Activated naive CD4-positive, alpha-beta T cell treated with anti-CD3 and anti-CD28 coated beads, Interleukin-2, amount 50 U/mL, for 72 hours (primary cell): ENCODE results near the gene FRAT1. TPM values are rescaled to one million over a fixed set of nuclear protein-coding genes. Genes with fewer than 3 reads are reported as not detected.
"Not testable (repeated sequence)": the region's sequence is repeated elsewhere in the genome, so short reads cannot be mapped to it uniquely, and the experiment has no call there.

ENCODE experiments used
- ATAC-seq, 2 donors: fragments of 150-1000 bp; cut with Tn5 transposase; 2 replicates each; pipeline ENCODE4 v1.10.0; 2021; ENCODE audit warnings: mild to moderate bottlenecking in 2 of 2, moderate library complexity in 2 of 2
- DNase-seq, 2 donors: peaks; one replicate each; pipeline ENCODE4 v3.0.0; 2021 to 2022; ENCODE audit warnings: low spot score in 2 of 2
- H3K27ac Mint-ChIP-seq, 2 donors: one replicate each; pipeline ENCODE4 v1.8.0; 2022; ENCODE audit warnings: mild to moderate bottlenecking in 2 of 2, mixed read lengths in 2 of 2
- H3K36me3 Mint-ChIP-seq, 2 donors: one replicate each; pipeline ENCODE4 v1.8.0; 2022; ENCODE audit warnings: mixed read lengths in 2 of 2
- H3K9me3 Mint-ChIP-seq, 2 donors: one replicate each; pipeline ENCODE4 v1.8.0; 2022; ENCODE audit warnings: mixed read lengths in 2 of 2
- total RNA-seq, 2 donors: library from RNA; stranded (reverse); gene quantifications; one replicate each; pipeline ENCODE4 v1.2.3, GENCODE V29; 2022

The FRAT1 gene
- total RNA-seq = 1 to 10 TPM; 2.7 to 4.0 TPM

GRCh38 chr10:97318772-97319651 lies at the start of gene FRAT1:
FRAT1 (plus strand) TSS chr10:97319271; CDS start chr10:97319454, 183 bp downstream.
- Mint-ChIP-seq H3K9me3 (no peaks in the 10 kb centered on the region), H3K36me3 (peaks cover 0 to 8% of the 10 kb centered on the region in 2 donors), H3K27ac (peak within 1 kb of the TSS; percentile 98)
- ATAC-seq = peak; percentile 76 to 83
- DNase-seq = peak; percentile 90 to 92

GRCh38 chr10:97270523-97271154 lies 48.4 kb upstream of the FRAT1 start:
- no peak for DNase-seq
- peaks cover 0 to 6% of the 10 kb centered on the region in 2 donors for H3K36me3 Mint-ChIP-seq
- no peaks in the 10 kb centered on the region for H3K9me3 Mint-ChIP-seq
- no peak overlapping the region for H3K27ac Mint-ChIP-seq
- ATAC-seq = no peak

DNA sequence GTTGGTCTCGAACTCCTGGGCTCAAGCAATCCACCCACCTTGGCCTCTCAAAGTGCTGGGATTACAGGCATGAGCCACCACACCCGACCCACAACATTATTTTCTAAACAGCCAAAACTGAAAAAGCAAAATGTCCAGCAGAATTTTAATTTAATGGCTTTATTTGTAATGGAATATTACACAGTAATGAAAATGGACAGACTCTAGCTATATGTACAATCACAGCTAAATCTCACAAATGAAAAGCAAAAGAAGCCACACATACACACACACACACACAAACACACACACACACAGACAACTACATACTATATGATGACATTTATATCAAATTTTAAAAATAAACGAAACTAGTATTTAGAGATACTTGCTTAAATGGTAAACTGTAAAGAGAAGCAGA lies 45.4 kb upstream of the FRAT1 start:
- Mint-ChIP-seq H3K9me3 (no peaks in the 10 kb centered on the region), H3K27ac (no peak overlapping the region), H3K36me3 (no peaks in the 10 kb centered on the region)
- DNase-seq (no peak), ATAC-seq (no peak)

DNA sequence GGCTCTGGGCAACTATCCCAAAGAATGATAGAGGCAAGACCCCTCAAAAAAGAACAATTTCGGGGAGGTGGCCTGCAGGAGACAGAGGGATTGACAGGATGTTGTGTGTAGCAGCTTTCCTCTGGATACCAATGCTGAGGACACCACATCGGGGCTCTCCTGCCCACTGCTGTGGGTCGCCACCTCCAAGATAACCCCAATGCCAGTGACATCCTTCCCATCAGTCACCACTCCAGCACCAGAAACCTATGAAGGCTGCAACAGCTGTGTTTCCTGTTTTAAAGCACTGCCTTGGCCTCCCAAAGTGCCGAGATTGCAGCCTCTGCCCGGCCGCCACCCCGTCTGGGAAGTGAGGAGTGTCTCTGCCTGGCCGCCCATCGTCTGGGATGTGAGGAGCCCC lies 44.2 kb upstream of the FRAT1 start:
- no peaks in the 10 kb centered on the region for H3K9me3 Mint-ChIP-seq
- DNase-seq (no peak), ATAC-seq (no peak)
- H3K36me3 Mint-ChIP-seq = no peaks in the 10 kb centered on the region
- H3K27ac Mint-ChIP-seq = no peak overlapping the region

GRCh38 chr10:97277551-97277950 lies 41.5 kb upstream of the FRAT1 start:
- ATAC-seq (no peak), DNase-seq (no peak)
- Mint-ChIP-seq H3K27ac (no peak overlapping the region), H3K9me3 (no peaks in the 10 kb centered on the region), H3K36me3 (no peaks in the 10 kb centered on the region)

DNA sequence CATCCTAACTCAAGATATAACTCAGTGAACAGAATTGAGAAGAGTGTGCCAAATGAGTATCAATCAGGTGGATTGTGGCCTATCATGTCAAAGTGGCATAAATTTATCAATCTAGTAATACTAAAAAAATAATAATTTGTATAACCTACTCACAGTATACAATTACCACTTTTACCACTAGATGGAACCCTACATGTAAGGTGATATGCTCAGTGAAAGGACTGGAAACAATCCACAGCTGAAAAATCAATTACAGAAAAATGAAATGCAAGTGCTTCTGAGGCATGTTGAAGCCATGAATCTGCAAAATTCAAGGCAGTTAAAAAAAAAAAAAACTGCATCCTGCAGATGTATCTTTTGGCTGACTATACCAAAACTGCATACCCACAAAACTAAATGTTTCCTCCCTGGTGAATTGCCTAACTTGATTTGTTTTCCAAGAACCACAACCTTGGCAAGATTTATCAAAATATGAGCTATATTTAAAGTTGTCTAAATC lies 40.5 kb upstream of the FRAT1 start:
- ATAC-seq = peak; percentile 40 to 51
- Mint-ChIP-seq H3K36me3 (no peaks in the 10 kb centered on the region), H3K9me3 (no peaks in the 10 kb centered on the region), H3K27ac (no peak overlapping the region)
- DNase-seq = no peak

- Mint-ChIP-seq H3K9me3 (no peaks in the 10 kb centered on the region), H3K36me3 (no peaks in the 10 kb centered on the region), H3K27ac (no peak overlapping the region)
- no peak for DNase-seq
- no peak for ATAC-seq
These were observed 39.8 kb upstream of the FRAT1 start for GRCh38 chr10:97279121-97279815.

- no peak overlapping the region for H3K27ac Mint-ChIP-seq
These were observed 38.3 kb upstream of the FRAT1 start for GRCh38 chr10:97280783-97281182.

GRCh38 chr10:97290076-97290475 lies 29.0 kb upstream of the FRAT1 start:
- DNase-seq, H3K9me3 Mint-ChIP-seq, H3K27ac Mint-ChIP-seq, ATAC-seq: not testable (repeated sequence)
- H3K36me3 Mint-ChIP-seq = peaks cover 8 to 13% of the 10 kb centered on the region in 2 donors

More at GRCh38 chr10:97280783-97281182, 38.3 kb upstream of the FRAT1 start:
- Mint-ChIP-seq H3K36me3 (no peaks in the 10 kb centered on the region), H3K9me3 (no peaks in the 10 kb centered on the region)
- ATAC-seq = peak; percentile 55 to 83
- no peak for DNase-seq

DNA sequence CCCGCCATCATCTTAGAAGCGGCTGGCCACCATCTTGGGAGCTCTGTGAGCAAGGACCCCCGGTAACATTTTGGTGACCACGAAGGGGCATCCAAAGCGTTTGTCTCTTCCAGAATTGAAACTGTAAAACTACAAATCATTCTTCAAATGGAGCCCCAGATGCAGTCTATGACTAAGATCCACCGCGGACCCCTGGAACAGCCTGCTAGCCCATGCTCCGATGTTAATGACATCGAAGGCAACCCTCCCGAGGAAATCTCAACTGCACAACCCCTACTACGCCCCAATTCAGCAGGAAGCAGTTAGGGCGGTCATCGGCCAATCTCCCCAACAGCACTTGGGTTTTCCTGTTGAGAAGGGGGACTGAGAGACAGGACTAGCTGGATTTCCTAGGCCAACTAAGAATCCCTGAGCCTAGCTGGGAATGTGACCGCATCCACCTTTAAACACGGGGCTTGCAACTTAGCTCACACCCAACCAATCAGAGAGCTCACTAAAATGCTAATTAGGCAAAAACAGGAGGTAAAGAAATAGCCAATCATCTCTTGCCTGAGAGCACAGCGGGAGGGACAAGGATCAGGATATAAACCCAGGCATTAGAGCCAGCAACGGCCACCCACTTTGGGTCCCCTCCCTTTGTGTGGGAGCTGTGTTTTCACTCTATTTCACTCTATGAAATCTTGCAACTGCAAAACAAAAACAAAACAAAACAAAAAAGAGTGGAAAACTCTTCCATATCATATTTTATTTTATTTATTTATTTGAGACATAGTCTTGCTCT lies 28.3 kb upstream of the FRAT1 start:
- peaks cover 8 to 13% of the 10 kb centered on the region in 2 donors for H3K36me3 Mint-ChIP-seq
- not testable (repeated sequence) for ATAC-seq, H3K9me3 Mint-ChIP-seq, DNase-seq, H3K27ac Mint-ChIP-seq

DNA sequence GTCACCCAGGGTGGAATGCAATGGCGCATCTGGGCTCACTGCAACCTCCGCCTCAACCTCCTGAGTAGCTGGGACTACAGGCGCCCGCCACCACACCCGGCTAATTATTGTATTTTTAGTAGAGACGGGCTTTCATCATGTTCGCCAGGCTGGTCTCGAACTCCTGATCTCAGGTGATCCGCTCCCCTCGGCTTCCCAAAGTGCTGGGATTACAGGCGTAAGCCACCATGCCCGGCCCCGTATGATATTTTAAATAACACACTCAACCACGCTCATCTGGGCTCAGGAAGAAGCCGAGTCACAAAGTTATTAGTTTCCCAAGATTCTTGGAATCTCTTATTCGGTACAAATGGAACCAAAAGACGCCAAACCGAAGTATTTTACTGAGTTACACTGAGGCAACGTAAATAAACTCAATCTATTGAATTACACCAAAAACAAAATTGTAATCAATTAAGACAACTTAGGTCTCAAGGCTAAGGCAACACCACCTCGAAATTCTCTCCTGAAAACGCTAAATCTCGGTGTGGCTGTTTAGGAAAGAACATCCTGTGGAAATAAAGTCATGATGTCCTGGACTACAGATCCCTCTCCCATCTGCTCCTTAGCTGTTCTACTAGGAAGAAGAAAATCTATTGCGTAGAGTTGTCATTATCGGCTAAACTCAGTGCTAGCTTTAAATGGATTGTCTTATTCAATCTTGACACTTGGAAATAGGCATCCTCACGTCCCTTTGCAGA lies 27.5 kb upstream of the FRAT1 start:
- peak overlapping the region; percentile 90 to 92 for H3K27ac Mint-ChIP-seq
- H3K9me3 Mint-ChIP-seq = no peaks in the 10 kb centered on the region
- DNase-seq (no peak), ATAC-seq (no peak)
- H3K36me3 Mint-ChIP-seq = peaks cover 8 to 13% of the 10 kb centered on the region in 2 donors

DNA sequence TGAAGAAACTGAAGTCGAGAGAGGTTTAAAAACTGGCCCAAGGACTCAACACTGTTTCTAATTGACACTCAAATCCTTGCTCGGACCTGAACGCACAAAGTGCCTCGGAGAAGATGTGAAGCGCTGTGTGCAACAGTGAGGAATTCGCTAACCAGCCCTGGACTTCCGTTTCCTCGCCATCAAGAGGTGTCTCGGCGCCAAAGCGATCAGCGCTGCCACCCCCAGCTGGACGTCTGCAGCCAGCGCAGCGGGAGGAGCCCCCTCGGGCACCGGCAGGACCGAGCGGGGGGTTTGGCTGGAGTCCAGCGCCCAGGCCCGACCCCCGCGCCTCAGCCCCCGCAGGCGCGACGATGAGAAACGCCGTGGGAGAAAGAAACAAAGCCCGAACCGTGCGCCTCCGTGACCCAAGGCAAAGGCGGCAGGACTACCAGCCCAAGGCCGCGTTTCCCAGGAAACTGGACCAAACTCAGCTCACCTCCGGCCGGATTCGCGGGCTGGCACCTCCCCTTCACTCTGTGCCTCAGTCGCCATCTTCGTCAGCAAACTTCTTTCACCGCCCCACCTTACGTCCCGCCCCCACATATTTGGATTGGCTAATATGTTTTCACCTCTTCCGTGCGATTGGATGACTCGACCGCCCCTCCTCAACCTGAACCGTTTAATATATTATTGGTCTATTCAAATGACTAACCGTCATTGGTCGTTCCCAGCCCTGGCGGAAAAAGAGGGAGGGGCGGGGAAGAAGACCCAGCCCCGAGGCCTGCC lies 26.8 kb upstream of the FRAT1 start, which contains the start of gene ARHGAP19:
Gene ARHGAP19 (minus strand): TSS at position 541 of the 765 bp plus-strand sequence. CDS start 10 bp downstream, at position 531.
- H3K27ac Mint-ChIP-seq = peak within 1 kb of the TSS; percentile 90 to 96
- DNase-seq (peak; percentile 89 to 96), ATAC-seq (peak; percentile 96 to 99)
- peaks cover 8 to 9% of the 10 kb centered on the region in 2 donors for H3K36me3 Mint-ChIP-seq
- no peaks in the 10 kb centered on the region for H3K9me3 Mint-ChIP-seq

- Mint-ChIP-seq H3K36me3 (peaks cover 7 to 8% of the 10 kb centered on the region in 2 donors), H3K9me3 (no peaks in the 10 kb centered on the region), H3K27ac (peak overlapping the region; percentile 90 to 96)
- no peak for DNase-seq
- ATAC-seq = no peak
These were observed 26.2 kb upstream of the FRAT1 start for GRCh38 chr10:97292862-97293198.

DNA sequence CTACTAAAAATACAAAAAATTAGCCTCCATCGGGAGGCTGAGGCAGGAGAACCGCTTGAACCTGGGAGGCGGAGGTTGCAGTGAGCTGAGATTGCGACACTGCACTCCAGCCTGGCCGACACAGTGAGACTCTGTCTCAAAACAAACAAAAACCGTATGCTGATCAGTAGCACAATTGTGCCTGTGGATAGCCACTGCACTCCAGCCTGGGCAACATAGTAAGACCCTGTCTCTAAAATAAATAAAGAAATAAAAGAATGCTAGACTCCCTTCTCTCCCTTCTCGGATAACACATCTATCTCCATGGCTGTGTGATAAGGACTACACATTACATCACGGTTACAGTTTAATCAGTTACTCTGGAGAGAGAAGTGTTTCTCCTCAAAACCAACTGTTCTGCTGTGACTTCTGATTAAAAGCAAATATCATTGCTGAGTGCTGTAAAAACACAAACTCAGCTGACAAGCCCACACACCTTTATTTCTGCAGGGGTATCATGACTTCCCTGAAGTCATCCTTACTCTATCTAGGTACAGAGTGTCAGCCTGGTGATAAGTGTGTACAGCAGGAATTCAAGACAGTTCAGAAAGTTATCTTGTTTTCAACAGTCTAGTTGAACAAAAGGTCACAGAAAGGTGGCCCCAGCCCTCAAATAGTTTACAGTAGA lies 21.4 kb upstream of the FRAT1 start:
- Mint-ChIP-seq H3K36me3 (no peaks in the 10 kb centered on the region), H3K9me3 (no peaks in the 10 kb centered on the region), H3K27ac (no peak overlapping the region)
- ATAC-seq = no peak
- DNase-seq = no peak

- ATAC-seq = no peak
These were observed 20.9 kb upstream of the FRAT1 start for GRCh38 chr10:97298223-97298571.

More at GRCh38 chr10:97298223-97298571, 20.9 kb upstream of the FRAT1 start:
- Mint-ChIP-seq H3K27ac (no peak overlapping the region), H3K36me3 (no peaks in the 10 kb centered on the region), H3K9me3 (no peaks in the 10 kb centered on the region)
- DNase-seq = no peak
